PC-3 (cell line): ENCODE measurements around the gene HECW1.

Experiments used
- CTCF ChIP-seq: fragments of 300-600 bp; sonication (generic); conservative IDR thresholded peaks from 2 replicates; pipeline ENCODE4 v1.5.1; 2017; ENCODE audit warnings: antibody characterized with exemption, low read depth, mild to moderate bottlenecking, low read length
- EZH2phosphoT487 ChIP-seq: fragments of 300-600 bp; sonication (generic); IDR thresholded peaks from 2 replicates; pipeline ENCODE4 v1.6.1; 2018; ENCODE audit warnings: mild to moderate bottlenecking, antibody characterized with exemption, low read length, borderline replicate concordance

GRCh38 chr7:43201912-43202311 lies 89.5 kb downstream of the HECW1 start:
- TF ChIP-seq CTCF (no peak), EZH2phosphoT487 (no peak)
